Measurements from ENCODE around the gene PASD1.
"Not testable (repeated sequence)": the region's sequence is repeated elsewhere in the genome, so short reads cannot be mapped to it uniquely, and the experiment has no call there.

The PASD1 gene

DNA sequence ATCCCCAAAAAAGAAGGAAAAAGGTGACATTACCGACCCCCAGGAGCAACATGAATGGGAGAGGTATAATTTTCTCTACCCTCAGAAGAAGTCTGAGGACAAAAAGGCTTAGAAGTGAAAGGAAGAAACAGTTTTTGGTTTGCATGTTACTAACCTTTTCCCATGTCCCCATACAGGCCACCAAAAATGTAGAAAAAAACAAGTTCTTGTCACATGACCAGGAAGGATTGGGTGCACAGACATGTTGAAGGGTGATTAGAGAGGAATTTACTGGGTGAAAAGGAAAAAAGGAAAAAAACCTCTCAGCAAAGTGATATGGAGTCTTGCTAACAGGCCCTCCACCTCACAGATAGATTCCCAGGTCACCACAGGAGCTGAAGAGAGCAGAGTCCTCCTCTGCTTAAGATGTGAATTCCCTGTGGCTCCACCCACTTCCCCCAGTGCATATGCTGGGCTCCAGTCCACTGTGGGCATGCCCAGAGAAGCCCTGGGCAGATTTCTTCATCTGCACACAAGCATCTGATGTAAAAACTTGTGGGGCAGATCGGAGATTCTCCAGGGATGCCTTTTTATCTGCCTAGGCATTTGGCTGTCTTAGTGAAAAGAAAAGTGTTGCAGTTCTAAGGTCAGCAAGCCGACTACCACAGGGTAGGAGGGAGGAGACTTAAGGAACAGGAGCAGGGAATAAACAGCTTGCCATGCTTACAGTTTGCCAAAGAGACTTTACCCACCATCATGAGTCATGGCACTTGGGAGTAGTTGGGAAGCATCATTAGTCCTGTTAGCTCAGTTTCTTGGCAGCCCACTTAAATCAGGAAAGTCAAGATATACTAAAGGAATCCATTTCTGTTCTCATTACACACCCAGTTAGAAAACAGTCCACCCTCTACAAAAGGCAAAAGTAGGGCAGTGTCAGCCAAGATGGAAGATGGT, 25.0 kb upstream of the PASD1 start:
- Histone ChIP-seq H3K4me2 (ENCODE audit: insufficient read depth, low read length) (no peak overlapping the region), H3K9ac (ENCODE audit: low read depth, low read length) (no peak overlapping the region), H3K4me1 (ENCODE audit: insufficient read depth, low read length) (no peaks in the 10 kb centered on the region), H3K9me3 (ENCODE audit: insufficient read depth, low read length, severe bottlenecking) (no peaks in the 10 kb centered on the region), H3K79me2 (ENCODE audit: insufficient read depth, low read length) (no peaks in the 10 kb centered on the region), H3K4me3 (ENCODE audit: low read depth in 1 of 2, low read length in 2 of 2) (no peak overlapping the region), H3K27me3 (ENCODE audit: insufficient read depth, low read length, poor library complexity) (no peaks in the 10 kb centered on the region), H4K20me1 (ENCODE audit: insufficient read depth, low read length) (no peaks in the 10 kb centered on the region), H2AFZ (ENCODE audit: low read depth, low read length) (no peak overlapping the region), H3K27ac (ENCODE audit: low read length) (no peak overlapping the region), H3K36me3 (ENCODE audit: insufficient read depth, low read length) (no peaks in the 10 kb centered on the region)
- no peak for TF ChIP-seq EZH2 (IDR thresholded peaks at IDR 0.05; ENCODE audit: borderline replicate concordance, low read depth, low read length, severe bottlenecking)
- TF ChIP-seq, protein P1, sequence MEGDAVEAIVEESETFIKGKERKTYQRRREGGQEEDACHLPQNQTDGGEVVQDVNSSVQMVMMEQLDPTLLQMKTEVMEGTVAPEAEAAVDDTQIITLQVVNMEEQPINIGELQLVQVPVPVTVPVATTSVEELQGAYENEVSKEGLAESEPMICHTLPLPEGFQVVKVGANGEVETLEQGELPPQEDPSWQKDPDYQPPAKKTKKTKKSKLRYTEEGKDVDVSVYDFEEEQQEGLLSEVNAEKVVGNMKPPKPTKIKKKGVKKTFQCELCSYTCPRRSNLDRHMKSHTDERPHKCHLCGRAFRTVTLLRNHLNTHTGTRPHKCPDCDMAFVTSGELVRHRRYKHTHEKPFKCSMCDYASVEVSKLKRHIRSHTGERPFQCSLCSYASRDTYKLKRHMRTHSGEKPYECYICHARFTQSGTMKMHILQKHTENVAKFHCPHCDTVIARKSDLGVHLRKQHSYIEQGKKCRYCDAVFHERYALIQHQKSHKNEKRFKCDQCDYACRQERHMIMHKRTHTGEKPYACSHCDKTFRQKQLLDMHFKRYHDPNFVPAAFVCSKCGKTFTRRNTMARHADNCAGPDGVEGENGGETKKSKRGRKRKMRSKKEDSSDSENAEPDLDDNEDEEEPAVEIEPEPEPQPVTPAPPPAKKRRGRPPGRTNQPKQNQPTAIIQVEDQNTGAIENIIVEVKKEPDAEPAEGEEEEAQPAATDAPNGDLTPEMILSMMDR (IDR thresholded peaks at IDR 0.05; ENCODE audit: borderline replicate concordance, extremely low read depth, low read length, poor library complexity, severe bottlenecking) = no peak
- no peak for DNase-seq
- no peak for ATAC-seq (ENCODE audit: insufficient read depth, low read depth)

DNA sequence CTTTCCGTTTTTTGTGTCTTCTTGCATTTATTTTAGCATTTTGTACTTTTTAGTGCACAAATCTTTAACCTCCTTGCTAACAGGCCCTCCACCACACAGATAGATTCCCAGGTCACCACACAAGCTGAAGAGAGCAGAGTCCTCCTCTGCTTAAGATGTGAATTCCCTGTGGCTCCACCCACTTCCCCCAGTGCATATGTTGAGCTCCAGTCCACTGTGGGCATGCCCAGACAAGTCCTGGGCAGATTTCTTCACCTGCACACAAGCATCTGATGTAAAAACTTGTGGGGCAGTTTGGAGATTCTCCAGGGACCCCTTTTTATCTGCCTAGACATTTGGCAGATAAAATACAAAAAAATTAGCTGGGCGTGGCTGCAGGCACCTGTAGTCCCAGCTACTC, 19.8 kb upstream of the PASD1 start:
- no peak for DNase-seq
- Histone ChIP-seq H3K36me3 (ENCODE audit: insufficient read depth, low read length) (no peaks in the 10 kb centered on the region), H2AFZ (ENCODE audit: low read depth, low read length) (no peak overlapping the region), H3K27ac (ENCODE audit: low read length) (no peak overlapping the region), H3K9me3 (ENCODE audit: insufficient read depth, low read length, severe bottlenecking) (no peaks in the 10 kb centered on the region), H3K79me2 (ENCODE audit: insufficient read depth, low read length) (no peaks in the 10 kb centered on the region), H3K4me2 (ENCODE audit: insufficient read depth, low read length) (no peak overlapping the region), H4K20me1 (ENCODE audit: insufficient read depth, low read length) (no peaks in the 10 kb centered on the region), H3K4me3 (ENCODE audit: low read depth in 1 of 2, low read length in 2 of 2) (no peak overlapping the region), H3K9ac (ENCODE audit: low read depth, low read length) (no peak overlapping the region), H3K27me3 (ENCODE audit: insufficient read depth, low read length, poor library complexity) (no peaks in the 10 kb centered on the region), H3K4me1 (ENCODE audit: insufficient read depth, low read length) (no peaks in the 10 kb centered on the region)
- no peak for ATAC-seq (ENCODE audit: insufficient read depth, low read depth)
- no peak for TF ChIP-seq EZH2 (IDR thresholded peaks at IDR 0.05; ENCODE audit: borderline replicate concordance, low read depth, low read length, severe bottlenecking)
- TF ChIP-seq, protein P1 (IDR thresholded peaks at IDR 0.05; ENCODE audit: borderline replicate concordance, extremely low read depth, low read length, poor library complexity, severe bottlenecking) = no peak

GRCh38 chrX:151546226-151546625, 17.2 kb upstream of the PASD1 start:
- H3K27ac ChIP-seq (ENCODE audit: low read length) = not testable (repeated sequence)

DNA sequence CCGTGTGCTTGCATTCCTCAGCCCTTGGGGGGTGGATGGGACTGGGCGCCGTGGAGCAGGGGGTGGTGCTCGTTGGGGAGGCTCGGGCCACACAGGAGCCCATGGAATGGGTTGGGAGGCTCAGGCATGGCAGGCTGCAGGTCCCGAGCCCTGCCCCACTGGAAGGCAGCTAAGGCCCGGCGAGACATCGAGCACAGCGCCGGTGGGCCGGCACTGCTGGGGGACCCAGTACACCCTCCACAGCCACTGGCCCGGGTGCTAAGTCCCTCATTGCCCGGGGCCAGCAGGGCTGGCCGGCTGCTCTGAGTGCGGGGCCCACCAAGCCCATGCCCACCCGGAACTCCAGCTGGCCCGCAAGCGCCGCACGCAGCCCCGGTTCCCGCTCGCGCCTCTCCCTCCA, 12.3 kb upstream of the PASD1 start:
- not testable (repeated sequence) for H3K4me1 ChIP-seq (ENCODE audit: insufficient read depth, low read length); H2AFZ ChIP-seq (ENCODE audit: low read depth, low read length); DNase-seq; H3K4me3 ChIP-seq (ENCODE audit: low read depth in 1 of 2, low read length in 2 of 2); H3K27ac ChIP-seq (ENCODE audit: low read length); H4K20me1 ChIP-seq (ENCODE audit: insufficient read depth, low read length); H3K79me2 ChIP-seq (ENCODE audit: insufficient read depth, low read length); H3K36me3 ChIP-seq (ENCODE audit: insufficient read depth, low read length); H3K4me2 ChIP-seq (ENCODE audit: insufficient read depth, low read length); ATAC-seq (ENCODE audit: insufficient read depth, low read depth); H3K9me3 ChIP-seq (ENCODE audit: insufficient read depth, low read length, severe bottlenecking); H3K27me3 ChIP-seq (ENCODE audit: insufficient read depth, low read length, poor library complexity); H3K9ac ChIP-seq (ENCODE audit: low read depth, low read length)

More at GRCh38 chrX:151546226-151546625, 17.2 kb upstream of the PASD1 start:
- H3K9ac ChIP-seq (ENCODE audit: low read depth, low read length); H3K4me3 ChIP-seq (ENCODE audit: low read depth in 1 of 2, low read length in 2 of 2); H3K9me3 ChIP-seq (ENCODE audit: insufficient read depth, low read length, severe bottlenecking); H3K79me2 ChIP-seq (ENCODE audit: insufficient read depth, low read length); ATAC-seq (ENCODE audit: insufficient read depth, low read depth); H3K4me1 ChIP-seq (ENCODE audit: insufficient read depth, low read length); H4K20me1 ChIP-seq (ENCODE audit: insufficient read depth, low read length); DNase-seq; H3K27me3 ChIP-seq (ENCODE audit: insufficient read depth, low read length, poor library complexity); H2AFZ ChIP-seq (ENCODE audit: low read depth, low read length); H3K36me3 ChIP-seq (ENCODE audit: insufficient read depth, low read length); H3K4me2 ChIP-seq (ENCODE audit: insufficient read depth, low read length): not testable (repeated sequence)
